GM19023 (cell line): Measurements from ENCODE around the gene NRAS.

ENCODE experiments used
- ATAC-seq: cut with Tn5 transposase; IDR thresholded peaks from one replicate; pipeline ENCODE4 v1.9.1; 2021; ENCODE audit warnings: mild to moderate bottlenecking, moderate library complexity; ENCODE audit not compliant: unreplicated experiment

NRAS gene

DNA sequence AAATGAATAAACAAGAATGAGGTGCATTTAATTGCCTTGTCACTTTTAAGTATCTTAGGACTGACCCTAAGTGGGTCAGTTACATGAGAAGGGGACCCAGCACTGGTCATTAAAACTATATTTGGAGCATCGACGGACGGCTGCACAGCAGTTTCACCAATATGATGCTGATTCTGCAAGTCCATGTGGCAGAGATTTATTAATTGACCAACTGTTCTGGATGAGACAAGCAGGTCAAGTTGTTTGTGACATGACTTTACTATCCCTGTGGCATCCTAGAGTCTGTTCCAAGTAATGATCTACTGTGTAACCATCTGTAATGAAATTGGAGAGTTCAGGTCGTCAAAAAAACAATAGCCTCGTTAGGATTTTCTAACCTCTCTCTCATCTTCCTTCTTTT lies 30.7 kb downstream of the NRAS start:
- no peak for ATAC-seq

DNA sequence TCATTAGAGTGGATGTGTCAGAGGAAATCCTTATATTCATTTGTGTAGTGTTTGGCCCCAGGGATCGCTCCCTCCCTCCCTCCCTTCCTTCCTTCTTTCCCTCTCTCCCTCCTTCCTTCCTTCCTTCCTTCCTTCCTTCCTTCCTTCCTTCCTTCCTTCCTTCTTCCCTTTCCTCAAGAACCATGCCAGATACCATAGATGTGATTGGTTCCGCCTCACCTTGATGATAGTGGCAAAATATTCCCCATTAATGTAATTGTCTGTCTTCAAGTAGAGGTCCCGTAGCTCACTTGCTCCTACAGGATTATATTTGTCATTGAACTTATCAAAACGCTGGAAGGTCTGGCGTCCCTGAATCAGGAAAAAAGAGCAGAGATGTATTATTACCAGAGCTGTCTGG lies 38.9 kb downstream of the NRAS start:
- no peak for ATAC-seq

DNA sequence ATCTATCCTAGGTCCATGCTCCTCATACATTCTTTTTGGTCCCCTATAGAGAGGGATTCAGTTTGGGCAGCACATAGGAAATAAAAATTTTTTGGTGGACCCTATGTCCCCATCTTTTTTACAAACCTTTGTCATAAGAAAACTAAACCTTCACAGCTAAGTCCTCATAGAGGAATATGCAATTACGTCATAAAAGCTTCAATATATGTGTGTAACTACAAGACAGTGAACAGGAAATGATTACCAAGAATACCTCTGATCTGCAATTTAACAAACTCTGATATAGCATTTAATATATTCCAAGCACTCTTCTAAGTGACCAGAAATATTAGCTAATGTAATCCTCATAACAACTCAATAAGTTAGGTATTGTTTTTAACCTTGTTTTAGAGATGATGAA lies 40.5 kb downstream of the NRAS start:
- no peak for ATAC-seq

DNA sequence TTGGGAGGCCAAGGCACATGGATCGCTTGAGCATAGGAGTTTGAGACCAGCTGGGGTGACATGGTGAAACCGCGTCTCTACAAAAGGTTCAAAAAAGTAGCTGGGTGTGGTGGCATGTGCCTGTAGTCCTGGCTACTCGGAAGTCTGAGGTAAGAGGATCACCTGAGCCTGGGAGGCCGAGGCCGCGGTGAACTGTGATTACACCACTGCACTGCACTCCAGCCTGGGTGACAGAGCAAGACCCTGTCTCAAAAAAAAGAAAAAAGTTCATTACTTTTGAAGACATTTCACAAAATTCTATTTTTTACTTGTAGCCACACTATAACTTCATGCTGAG lies 44.7 kb downstream of the NRAS start:
- no peak for ATAC-seq

DNA sequence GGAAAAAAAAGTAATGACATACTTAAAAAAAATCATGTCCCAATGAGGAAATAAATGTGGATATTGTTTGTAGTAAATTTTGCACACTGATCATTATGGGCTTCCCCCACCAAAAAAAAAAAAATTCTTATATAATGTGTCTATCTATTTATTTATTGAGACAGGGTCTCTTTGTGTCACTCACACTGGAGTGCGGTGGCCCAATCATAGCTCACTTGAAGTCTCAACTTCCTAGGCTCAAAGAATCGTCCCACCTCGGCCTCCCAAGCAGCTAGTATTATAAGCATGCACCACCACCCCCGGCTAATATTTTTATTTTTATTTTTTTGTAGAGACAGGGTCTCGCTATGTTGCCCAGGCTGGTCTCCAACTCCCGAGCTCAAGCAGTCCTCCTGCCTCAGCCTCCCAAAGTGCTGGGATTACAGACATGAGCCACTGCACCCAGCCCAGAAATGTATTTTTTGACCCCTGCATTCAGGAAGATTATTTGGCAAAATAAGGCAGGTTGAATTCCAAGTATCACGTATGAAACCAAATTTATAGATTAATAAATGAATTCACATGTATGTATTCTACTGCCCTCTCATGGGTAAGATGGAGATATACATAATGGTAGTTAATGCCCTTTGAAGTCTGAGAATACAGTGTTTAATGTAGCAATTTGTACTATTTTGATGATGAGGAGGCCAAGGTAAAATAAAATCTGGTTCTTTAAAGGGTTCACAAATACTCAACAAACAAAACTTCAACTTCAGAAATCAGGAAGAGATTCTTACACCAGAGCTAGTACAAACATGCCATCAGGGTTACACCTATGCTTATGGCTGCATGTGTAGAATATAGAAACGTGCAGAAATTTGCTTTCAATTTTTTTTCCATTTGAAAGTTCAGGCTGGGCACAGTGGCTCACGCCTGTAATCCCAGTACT lies 45.3 kb downstream of the NRAS start:
- ATAC-seq = no peak

DNA sequence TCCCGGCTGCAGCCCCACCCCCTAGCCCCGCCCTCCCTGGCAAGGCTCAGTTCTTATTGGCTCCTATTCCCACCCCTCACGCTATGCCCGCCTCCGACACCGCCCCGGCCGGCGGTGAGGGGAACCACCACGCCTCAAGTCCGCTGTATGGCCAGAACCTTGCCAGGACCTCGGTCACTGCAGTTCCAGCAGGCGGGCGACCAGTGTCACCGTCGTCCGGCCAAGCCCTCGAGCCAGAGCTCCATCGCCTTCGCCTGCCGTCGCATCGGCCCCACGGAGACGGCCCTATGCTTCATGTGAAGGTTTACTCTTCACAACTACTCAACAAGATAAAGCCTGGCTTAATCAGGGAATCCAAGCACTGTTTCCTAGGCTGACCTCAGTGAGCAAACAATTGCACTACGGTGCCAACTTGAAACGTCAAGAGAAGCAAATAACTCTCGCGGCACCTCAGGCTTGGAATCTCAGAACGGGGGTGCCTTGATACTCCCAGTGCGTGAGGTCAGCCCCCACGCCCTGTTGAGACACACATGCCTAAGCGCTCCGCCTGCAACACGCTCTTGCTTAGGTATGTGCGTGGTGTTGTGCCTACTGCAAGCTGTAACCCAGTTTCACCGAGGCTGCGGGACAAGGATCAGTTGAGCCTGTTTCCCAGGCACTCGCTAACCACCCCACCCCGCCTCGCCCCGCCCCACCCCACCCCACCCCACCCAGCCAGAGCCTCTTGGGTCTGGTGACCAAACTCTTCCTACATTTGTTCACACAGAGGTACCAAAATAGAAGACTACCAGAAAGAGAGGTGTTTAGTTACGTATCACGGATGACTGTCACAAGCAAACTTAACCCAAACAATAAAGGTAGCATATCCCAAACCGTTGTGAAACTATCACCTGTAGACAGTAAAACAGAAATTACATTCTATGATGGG lies 46.2 kb downstream of the NRAS start:
- peak; percentile 99 for ATAC-seq

DNA sequence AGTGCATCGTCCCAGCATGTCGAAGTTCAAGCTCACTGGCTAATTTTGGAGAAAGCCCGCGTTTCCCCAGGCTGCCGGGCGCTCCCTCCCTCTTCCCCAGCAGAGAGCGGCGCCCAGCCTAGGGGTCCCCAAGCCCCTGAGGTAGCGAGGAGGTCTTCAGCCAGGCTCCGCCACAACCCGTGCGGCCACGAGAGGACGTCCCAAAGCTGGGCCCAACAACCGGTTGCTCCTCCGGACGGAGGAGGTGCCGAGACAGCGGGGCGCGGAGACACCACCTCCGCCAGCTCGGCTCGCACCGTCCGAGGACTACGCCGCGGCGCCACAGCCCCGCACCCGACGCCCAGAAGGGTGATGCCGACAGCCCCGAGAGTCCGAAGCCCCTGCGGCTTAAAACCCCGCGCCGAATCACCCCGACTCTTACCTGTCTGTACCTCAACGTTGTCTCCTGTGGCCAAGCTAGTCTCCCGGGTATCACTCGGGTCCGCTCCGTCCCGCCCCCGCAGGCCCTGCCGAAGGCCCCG lies 46.9 kb downstream of the NRAS start, which contains the start of gene DENND2C:
TSS of gene DENND2C (minus strand) at position 488 of the 521 bp plus-strand sequence. CDS start 44,065 bp downstream, outside the sequence.
- peak; percentile 65 for ATAC-seq

DNA sequence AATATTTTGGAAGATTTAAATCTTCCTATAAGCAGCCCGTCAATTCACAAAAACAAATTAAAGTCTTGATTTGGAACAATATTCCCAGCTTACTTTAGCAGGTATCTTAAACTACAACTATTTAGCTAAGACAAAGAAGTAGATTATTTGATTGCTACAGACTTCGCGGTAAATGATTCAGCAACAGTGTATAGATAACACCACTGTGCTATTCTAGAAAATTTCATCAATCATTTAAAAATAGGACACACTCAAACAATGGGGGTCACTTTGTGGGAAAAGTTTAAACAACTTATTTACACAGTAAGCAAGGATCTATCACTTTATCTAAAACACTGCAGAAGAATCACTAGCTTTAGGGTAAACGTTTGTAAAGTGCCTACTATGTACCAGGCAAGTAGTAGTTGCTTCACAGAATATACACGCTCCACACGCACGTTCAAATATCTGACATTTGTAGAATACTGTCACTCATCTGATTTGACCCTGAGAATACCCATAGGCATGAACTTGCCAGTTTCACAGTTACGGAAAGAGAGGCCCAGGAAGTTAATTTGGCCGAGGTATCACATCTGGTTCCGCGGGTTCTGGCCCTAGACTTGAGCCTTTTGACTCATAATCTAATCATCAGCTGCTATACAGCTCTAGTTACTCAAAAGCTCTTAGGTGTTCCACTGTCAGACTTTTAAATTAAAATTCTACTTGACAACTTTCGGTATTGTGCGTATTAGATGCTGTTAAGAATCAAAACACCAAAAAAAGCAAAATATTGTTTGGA lies 47.6 kb downstream of the NRAS start:
- ATAC-seq = no peak

DNA sequence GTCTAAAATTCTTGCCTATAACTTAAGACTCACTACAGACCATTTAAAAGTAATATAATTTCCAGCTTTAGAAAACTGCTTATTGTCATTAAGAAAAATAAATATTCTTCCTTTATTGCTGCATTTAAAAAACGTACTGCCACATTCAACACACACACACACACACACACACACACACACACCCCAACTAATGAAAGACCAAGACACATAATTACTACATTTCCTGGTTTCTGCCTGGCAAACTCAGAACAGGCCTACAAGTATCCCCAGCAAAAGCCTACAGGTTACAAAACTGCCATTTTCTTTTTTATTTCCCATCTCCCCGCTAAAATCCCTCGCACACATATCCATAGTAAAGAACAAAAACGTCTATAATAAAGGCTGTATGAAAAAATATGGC lies 48.2 kb downstream of the NRAS start:
- ATAC-seq = no peak

DNA sequence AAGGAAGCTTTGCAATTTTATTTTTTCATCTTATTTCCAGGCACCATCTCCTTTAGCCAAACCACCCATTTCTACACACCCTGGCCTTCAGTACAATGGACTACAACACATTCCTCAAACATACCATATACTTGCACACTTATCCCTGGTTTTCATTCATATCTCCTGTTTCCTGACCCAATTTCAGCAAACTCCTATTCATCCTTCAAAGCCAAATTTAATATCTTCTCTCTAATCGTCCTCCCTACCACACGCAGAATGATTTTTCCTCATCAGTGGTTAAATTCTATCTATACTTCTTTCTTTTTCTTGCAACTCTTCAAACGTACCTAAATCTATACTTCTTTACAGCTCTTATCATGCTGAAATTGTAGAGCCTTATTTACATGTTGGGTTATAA lies 49.6 kb downstream of the NRAS start:
- no peak for ATAC-seq

DNA sequence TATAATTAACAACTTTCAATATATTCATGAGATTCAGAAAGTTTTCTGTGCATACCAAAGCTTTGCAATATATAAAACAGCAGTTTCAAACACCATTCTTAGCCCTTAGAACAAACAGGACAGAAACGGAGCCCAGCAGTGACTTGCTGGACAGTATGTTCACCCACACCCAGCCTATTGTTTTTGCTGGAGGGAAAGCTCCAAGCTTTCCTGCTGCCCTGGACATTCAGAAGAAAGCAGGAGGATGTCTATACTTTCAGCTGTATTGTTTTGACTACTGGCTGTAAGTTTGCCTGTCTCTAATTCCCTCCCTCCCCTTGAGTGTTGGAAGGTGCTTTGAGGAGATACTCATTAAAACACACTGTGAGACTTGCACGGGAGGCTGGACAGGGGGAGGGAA lies 56.3 kb downstream of the NRAS start:
- no peak for ATAC-seq
